HG03565 (cell line): ENCODE measurements around the gene MAP4K4.

ENCODE experiments used
- ATAC-seq: cut with Tn5 transposase; IDR thresholded peaks from one replicate; pipeline ENCODE4 v1.9.1; 2021; ENCODE audit warnings: mild to moderate bottlenecking, moderate library complexity; ENCODE audit not compliant: unreplicated experiment

Gene MAP4K4

DNA sequence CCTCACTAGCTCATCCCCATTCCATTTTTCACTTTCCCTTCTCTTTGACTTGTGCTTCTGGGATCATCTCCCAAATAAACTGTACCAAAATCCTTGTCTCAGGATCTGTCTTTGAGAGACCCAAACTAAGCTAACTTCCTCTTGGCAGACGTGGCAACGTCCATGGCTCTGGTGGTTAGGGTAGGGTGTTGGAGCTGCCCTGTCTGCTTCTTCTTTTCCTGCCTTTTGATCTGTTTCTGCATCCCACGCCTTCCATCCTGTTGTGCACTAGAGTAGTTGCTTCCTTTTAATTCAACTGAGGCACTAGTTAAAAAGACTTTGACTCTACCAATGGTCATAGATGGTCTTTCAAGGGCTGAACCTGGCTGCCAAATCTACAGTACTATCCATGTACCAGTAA is 5.5 kb upstream of the MAP4K4 start:
- no peak for ATAC-seq

DNA sequence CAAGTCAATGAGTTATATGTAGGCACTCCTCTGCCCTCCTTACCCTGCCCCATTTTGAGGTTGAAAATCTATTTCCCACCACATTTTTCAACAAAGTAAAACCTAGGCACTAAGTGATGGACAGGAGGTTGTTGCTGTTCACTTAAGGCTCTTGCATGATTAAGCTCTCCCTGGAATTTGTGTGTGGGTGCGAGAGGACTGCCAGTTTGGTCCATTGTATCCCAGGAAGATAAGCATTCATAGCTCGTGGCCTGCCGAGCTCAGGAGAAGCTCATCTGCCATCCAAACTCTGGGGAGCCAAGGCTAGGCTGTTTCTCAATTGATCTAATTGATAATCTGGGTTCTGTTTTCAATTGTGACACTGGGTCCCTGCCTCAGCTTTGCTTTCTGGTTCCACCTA is 4.7 kb upstream of the MAP4K4 start:
- no peak for ATAC-seq

DNA sequence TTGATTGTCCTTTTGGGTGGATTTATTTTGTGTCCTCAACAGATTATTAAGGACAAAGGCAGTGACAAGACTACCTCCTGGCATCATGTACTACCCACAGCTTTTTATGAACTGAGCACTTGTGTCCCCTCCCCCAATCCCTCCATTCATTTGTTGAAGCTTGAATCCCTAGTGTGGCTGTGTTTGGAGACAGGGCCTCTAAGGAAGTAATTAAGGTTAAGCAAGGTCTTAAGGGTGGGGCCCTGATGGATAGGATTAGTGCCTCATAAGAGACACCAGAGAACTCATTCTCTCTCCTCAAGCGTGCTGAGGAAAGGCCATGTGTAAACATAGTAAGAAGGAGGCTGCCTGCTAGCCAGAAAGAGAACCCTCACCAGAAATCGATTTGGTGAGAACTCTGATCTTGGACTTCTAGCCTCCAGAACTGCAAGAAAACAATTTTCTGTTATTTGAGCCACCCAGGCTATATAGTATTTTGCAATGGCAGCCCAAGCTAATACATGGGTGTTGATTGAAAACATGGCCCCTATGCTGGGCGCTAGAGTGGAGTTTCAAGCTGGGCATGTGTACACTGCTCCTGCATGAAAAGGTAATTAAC is 3.4 kb upstream of the MAP4K4 start:
- ATAC-seq, result no peak

DNA sequence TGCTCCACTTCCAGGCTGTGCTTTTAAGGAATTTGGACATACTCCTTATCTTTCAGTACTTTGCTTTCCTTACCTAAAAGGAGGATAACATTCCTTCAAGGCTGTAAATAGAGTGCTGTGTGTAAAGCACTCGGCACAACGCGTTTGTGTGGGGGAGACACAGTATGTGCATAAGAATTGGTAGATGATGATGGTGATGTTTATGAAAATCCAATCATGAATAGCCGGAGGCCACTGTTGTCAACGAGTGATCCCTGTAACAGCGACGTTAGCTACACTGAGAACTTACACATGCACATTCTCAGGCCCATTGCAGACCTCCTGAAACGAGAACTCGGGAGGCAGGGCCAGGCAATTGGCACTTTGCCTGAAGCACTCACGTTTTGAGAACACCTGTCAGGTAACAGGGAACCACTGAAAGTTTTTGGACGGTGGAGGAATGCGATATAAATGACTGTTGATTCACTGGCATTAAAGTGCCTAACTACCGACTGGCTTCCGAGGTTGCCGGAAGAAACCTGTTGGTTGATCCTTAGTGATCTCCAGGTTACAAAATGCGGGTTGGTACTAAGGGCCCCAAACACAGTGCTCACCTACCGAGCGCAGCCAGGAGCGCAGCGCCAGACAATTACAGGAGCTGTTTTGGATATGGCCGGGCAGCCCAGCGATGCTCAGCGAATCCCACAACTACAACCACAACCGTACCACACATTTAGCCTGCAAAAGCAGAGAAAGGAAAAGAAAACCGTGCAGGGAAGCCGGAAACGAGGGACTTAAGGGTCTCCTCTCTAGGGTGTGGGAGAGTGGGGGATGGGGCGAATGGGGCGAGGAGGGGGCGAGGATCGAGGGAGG is 1.0 kb upstream of the MAP4K4 start:
- no peak for ATAC-seq

DNA sequence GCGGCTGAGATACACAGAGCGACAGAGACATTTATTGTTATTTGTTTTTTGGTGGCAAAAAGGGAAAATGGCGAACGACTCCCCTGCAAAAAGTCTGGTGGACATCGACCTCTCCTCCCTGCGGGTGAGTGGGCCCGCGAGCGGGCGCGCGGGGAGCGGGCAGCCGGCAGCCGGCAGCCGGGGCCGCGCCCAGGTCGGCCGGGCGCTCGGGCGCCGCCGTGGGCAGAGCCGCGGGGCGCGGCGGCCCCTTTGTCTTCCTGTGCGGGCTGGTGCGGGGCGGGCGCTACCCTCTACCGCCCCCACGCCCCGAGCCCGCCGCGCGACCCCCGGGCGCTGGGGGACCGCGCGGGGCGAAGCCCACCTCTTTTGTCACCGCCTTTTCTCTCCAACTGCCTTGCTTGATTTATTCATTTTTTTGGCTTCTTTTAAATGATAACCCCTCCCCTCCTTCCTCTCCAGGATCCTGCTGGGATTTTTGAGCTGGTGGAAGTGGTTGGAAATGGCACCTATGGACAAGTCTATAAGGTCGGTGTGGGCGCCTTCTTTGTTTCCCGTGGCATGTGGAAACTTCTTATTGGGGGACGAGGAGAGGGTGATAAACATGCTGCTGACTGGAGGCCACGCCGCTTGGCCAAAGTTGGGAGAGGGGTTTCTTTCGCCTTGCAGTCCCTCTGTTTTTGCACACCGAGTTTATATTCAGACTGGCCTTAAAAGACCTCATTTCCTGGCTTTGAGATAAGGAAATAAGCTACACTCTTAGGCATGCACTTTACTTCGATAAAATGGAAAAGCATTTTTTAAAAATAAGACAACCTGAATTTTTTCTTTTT is 722 bp downstream of the MAP4K4 start:
- peak; percentile 23 for ATAC-seq

DNA sequence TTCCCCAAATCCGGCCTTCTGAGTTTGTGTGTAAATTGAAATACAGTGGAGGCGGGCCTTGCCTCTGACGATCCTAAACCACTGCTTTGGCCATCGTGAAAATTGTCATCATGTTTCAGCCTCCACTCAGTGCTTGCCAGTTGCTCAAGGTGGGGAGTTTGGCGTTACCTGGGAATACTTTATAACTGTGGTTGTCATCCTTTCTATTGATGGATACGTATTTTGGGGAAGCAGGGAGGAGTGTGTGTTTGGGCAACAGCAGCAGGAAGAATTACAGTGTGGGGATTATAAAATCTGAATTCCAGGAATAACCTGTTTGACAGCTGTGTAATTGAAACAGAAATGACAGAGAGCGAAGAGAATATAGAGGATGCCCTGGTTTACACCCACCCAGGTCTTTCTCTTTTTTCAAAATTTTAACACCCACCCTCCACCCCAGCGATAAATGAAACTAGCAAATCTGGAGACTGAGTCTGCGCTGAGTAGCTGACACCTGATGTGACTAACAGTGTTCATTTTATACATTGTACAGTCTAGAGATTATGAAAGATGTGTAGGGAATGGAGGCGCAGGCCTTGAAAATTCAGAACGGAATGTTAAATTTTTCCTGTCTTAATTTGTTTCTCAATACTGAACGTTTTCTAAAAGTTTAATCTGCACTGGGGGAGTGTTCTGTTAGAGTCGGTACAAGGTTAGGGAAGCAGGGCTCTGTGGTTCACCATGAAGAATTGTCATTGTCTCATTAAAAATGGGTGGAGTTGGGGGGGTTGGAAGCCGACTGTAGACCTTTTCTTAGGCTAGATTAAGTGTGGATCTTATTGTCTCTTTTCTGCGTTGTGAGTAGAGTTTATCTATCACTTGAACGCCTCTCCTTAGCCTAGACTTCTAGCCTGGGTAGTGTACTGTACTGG is 1.6 kb downstream of the MAP4K4 start:
- ATAC-seq, result no peak

DNA sequence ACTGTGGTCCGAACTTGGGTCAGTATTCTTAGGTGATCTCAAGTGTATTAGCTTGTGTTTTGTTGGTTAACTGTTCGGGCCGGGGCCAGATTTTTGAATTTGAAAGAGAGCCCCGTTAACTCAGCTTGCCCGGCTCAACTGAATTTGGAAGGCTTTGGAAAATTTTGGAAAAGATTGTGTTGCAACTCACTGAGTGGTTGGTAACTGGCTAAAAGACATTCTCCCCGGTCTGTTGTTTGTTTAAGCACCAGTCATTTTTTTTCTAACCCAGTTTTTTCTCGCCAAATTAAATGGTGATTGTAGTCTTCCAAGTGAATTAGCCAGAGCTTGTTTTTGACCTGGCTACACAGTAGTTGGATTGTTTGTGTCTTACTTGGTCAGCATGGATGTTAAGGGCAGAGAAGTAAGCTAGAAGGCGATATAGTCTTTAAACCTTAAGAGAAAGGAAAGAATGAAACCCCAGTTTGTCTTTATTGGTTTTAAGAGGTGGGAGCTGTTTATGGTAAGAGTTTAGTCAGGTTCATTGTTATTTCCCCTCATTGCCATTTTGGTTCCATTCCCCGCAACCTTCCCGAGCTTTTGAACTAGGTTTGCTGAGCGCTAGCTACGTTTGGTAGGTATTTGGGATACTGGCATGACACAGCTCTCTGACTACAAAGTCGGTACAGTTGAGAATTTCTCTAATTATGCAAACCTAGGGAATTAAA is 2.4 kb downstream of the MAP4K4 start:
- no peak for ATAC-seq

DNA sequence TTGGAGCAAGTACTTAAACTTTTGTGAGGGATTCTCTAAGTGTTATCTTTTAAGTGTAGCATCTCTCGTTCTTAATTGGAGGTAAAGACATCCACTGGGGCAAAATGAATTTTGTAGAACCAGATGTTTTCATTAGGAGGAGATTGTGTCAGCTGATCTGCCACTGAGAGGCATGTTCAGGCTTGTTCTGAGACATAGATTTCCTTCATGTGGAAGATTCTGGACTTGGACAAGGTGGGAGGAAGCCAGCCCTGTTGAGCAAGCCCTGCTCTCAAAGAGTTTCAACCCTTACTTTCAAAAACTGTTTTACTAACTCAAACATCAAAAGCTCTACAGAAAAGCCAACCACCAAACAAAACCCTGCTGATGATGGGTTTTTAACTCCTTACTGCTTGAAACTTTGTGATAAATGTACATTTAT is 6.5 kb downstream of the MAP4K4 start:
- no peak for ATAC-seq

DNA sequence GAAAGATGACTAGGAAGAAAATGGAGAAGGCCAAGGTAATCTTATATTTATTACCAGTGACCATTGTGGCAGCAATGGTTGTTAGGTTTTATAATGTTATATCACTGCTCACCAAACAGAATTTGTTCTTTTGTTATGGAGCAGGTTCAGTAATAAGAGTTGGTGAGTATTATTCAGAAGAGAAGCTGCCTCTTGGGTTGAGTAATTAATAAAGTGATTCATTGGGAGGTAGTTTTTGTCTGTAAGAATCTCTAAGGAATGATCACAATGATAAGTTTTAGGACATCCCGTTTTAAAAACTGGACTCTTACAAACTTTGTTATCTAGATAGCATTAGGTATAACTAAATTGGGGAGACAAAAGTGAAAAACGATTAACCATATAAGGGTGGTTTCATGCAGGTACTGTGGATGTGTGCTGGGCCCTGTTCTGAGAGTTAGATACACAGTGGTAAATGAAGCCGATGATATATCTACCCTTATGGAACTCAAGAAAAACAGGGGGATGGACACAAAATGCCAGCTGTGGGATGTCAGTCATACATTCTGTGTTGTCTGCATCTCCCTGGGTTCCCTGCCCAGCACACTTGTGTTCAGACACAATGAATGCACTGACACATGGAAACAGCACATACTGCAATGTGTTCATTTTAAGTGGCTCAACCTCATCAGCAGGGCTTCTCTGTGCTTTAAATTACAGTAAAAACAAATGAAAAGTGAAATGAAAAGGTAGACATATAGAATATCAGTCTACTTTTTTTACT is 7.5 kb downstream of the MAP4K4 start:
- no peak for ATAC-seq

DNA sequence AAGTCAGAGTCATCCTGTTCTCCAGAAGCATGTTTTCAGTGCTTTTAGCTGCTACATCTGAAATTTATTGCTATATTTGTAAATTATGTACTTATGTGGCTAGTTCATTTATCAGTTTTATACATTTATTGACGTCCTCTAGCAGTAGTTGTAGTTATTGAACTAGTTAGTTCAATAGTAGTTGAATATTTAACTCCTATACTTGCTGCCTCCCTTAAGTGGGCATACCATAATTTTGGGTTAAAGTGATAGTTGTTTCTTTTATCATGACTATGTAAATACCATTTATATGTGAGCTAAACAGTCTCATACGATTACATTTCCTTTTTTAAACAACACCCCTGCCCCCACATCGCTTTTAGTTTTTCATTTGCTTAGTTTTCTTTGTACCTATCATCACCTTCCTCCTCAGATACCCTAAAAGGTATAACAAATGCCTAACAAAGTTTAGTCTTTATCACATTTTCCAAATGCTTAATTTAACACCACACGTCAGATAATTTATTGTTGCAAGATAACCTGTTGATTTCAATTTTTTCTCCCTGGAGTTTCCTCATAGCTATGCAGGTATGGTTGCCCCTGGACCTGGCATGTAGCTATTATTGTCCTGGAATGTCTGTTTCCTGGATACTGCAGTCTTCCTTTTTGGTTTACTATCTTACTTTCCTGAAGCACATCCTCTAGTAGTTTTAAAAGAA is 8.8 kb downstream of the MAP4K4 start:
- ATAC-seq, result no peak

DNA sequence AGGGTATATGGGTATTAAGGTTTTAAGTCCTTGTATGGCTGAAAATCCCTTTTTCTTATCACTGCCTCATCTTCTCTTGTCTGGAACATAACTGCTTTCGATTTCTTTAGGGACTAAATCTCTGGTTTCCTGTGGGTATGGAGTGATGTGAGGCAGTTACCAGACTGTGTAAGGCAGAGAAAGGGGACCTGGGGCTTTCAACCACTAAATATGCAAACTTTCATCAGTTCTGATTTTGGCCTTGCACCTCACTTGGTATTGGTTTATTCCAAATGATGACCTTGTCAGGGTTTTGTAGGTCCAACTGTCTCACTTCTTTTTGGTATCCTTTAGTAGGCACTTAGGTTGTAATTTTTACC is 9.3 kb downstream of the MAP4K4 start:
- ATAC-seq, result peak; percentile 62

DNA sequence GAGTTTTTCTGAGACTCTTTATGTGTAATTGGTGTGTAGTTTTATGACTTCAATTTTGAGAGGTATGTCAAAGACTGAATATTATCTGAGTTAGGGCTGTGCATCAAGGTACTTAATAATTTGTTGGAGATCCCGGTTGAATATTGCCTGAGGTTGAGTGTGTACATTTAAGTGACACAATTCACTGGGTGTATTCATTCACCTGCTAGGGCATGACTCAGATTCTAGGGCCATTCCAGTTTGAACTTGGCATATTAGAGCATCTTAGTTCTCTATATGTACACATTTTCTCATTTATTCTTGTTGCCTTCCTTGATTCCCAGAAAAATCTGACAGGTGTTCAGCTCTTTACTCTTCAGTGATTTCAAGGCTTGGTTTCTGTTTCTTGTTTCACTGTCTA is 12.5 kb downstream of the MAP4K4 start:
- ATAC-seq, result no peak

DNA sequence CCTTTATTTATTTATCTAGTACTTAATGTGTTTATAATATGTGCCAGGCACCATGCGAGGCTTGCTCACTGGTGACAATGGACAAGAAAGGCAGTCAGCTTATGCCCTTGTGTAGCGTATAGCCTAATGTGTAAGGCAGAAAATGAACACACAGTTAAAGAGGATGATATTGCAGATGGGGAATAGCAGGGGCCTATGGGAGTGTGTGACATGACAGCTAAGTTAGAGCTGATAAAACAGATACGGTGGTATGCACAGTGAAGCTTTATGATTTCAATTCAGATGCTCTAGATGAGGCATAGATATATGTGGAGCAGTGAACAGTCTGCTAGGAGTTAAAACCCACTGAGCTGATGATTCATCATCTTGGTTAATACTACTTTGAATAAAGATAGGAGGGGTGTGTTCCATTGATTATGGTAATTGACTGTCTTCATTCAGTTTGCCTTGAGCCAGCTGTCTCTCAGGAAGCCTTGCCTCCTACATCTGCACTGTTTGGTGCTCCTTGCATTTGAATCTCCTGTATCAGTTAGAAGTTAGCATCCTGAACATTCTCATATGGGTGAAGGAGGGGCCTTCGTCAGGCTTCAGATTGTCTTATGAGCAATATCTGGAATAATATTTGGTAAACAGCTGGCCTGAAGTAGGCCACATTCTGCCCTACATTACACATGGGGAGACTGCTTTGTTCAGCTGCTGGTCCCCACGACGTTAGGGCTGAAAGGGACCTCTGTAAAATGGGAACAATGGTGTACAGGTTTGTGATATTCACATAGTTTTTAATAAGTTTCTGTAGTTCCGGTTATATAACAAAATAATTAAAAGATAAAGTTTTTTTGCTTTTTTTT is 13.2 kb downstream of the MAP4K4 start:
- no peak for ATAC-seq

DNA sequence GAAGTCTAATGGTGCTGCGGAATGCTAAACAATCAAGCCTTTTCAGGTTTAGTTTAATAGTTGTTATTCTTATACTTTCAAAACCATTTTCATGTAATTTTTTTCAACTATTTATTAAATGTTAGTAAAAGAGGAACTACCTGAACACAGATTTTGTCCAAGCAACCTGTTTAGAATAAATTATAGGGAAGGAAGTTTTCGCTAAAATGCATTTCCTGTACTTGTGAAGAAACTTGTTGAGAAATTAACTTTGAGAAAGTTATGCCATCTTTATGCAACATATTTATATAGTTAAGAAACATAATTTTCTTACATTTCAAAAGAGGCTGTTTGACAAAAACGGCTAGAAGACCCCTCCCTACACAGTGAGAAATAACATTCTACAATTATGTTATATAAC is 16.6 kb downstream of the MAP4K4 start:
- no peak for ATAC-seq

DNA sequence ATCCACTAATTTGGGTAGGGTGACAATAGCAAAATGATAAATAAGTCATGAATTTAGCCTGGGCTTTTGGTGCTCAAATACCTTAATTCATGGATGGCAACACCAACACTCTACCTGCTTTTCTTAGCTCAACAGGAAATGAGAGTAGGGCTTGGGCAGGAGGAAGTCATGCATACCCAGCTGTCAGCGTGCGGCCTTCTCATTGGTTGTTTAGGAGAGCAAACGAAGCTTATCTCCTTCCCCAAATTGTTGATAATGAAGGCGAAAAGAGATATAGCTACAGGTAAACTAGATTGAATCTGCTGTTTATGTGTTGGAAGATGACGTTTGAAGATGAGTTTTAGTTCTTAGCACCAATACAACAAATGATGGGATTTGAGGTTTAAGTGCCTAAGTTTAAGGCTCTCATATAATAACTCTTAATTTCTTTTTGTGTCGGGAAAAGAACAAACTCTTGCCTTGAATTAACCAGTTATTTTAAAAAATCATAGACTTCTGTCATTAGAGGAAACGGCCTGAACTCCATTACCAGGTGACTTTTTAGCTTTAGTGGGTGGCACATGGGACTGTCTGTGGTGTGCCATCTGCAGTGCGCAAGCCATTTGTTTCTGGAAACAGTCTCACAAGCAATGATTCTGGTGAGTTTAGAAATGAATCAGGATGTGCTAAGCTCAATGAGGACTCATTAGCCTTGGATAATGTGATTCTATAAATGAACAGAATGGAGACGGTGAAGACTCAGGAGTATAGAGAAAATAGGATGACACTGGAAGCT is 19.8 kb downstream of the MAP4K4 start:
- peak; percentile 73 for ATAC-seq

DNA sequence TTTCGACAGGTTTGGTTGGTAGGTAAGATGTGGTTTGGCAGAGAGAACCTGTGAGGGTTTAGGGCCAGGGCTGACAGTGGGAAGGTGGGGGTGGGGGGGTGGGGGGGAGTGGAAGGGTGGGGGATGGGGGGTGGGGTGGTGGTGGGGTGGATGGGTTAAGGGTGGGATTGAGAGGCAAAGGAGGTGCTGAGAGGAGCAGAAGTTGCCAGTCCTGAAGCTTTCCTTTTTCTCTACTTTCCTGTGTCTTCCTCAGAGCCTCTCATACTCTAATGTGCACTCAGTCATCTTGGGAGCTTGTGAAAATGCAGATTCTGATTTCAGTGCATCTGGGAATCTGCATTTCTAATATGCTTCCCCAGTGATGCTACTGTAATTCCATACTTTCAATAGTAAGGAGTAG is 21.0 kb downstream of the MAP4K4 start:
- ATAC-seq, result no peak

DNA sequence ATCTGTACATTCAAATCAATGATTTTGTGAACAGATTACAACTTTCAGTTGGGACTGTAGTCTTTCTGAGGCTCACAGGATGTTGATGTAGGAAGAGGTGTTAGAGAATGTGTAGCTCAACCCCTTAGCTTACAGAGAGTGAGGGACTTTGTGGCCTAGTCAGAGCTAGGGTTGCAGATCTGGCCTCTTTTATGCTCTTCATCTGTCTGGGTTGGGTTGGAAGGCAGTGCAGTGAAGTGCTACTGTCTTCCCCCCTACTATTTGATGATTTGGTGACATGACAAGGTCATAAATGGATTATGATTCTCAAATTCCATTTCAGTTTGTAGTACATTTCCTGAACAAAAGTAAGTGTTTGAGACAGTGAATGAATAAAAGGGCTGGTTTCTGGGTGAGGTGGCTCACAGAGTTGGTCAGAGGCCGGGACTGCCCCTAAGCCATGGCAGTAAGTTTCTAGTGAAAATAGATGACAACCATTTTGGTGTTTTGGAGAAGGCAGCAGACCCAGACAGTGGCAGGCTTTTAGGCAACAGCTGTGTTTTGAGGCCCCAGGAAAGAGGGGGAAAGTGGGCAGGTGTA is 21.6 kb downstream of the MAP4K4 start:
- no peak for ATAC-seq
